Stimulated activated naive CD8-positive, alpha-beta T cell treated with anti-CD3 and anti-CD28 coated beads, Interleukin-15, Interleukin-2, amounts not matched to agents 100 ng/mL and 50 ng/mL, for 24 hours (primary cell): Measurements from ENCODE around the gene KIF13A.

Experiments
- H3K27ac Mint-ChIP-seq: one replicate; pipeline ENCODE4 v1.8.0; 2021; ENCODE audit warnings: mild to moderate bottlenecking, mixed read lengths
- H3K27me3 Mint-ChIP-seq: one replicate; pipeline ENCODE4 v1.8.0; 2021; ENCODE audit warnings: mixed read lengths
- H3K36me3 Mint-ChIP-seq: one replicate; pipeline ENCODE4 v1.8.0; 2021; ENCODE audit warnings: low read depth, mixed read lengths
- H3K4me1 Mint-ChIP-seq: one replicate; pipeline ENCODE4 v1.8.0; 2021; ENCODE audit warnings: low read depth, mixed read lengths
- H3K4me3 Mint-ChIP-seq: one replicate; pipeline ENCODE4 v1.8.0; 2021; ENCODE audit warnings: mild to moderate bottlenecking, mixed read lengths
- H3K9me3 Mint-ChIP-seq: one replicate; pipeline ENCODE4 v1.8.0; 2021; ENCODE audit warnings: mixed read lengths

KIF13A gene

DNA sequence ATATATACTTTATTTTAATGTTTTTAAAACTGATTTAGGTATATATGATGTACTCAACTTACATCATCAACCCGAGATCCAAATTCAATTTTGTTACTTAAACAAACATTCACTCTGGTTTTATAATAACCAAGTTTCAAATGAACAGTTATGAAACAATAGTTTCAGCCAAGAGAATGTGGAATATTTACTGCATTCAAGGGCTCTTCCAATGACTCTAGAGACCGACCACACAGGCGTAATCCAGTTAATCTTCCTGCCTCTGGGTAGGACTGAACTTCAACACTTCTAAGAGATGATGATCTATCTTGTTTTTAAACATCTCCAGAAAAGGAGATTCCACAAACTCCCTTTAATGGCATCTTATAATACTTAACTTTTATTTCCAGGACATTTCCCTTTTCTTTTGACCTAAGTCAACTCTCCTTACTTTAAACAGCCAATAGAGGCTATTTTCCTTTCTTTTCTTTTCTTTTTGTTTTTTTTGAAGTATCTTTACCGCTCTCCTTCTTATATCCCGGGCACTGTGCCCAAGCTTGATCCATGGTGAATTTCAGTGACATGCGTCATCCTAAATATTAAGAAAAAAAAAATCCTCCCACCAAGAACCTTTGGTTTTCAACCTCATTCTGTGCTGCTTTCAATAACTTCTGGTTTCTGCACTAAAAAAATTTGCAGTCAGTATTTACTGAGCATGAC is 110.1 kb downstream of the KIF13A start:
- Mint-ChIP-seq H3K9me3 (no peaks in the 10 kb centered on the region), H3K4me1 (no peaks in the 10 kb centered on the region), H3K36me3 (no peaks in the 10 kb centered on the region), H3K27ac (no peak overlapping the region), H3K4me3 (no peak overlapping the region), H3K27me3 (peaks cover 26% of the 10 kb centered on the region)

DNA sequence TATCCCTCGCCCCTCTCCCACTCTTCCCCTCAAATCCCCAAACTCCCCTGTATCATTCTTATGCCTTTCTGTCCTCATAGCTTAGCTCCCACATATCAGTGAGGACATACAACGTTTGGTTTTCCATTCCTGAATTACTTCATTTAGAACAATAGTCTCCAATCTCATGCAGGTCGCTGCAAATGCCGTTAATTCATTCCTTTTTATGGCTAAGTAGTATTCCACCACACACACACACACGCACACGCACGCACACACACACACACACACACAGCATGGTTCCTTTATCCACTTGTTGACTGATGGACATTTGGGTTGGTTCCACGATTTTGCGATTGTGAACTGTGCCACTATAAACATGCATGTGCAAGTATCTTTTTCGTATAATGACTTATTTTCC is 112.7 kb downstream of the KIF13A start:
- no peaks in the 10 kb centered on the region for H3K9me3 Mint-ChIP-seq
- H3K27me3 Mint-ChIP-seq, result peaks cover 18% of the 10 kb centered on the region
- no peaks in the 10 kb centered on the region for H3K4me1 Mint-ChIP-seq
- H3K36me3 Mint-ChIP-seq, result no peaks in the 10 kb centered on the region
- no peak overlapping the region for H3K27ac Mint-ChIP-seq
- no peak overlapping the region for H3K4me3 Mint-ChIP-seq

DNA sequence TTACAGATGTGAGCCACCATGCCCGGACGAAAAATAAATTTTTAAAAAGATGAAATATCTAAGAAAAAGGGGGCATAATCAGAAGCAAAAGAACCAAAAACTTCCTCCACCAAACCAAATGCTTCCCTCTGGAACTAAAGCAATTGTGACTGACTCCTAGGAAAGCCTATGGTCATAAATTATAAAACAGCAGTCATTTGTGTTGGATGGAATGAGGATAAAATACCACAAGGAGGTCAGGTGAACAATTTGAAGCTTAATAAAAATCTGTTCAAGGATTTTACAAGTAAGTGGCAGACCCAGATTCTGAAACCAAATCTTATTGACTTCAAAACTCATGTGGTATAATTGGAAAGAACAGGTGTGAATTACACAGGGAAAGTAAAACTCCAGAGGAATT is 114.5 kb downstream of the KIF13A start:
- H3K4me3 Mint-ChIP-seq, result no peak overlapping the region
- H3K36me3 Mint-ChIP-seq, result no peaks in the 10 kb centered on the region
- no peak overlapping the region for H3K27ac Mint-ChIP-seq
- H3K4me1 Mint-ChIP-seq, result no peaks in the 10 kb centered on the region
- no peaks in the 10 kb centered on the region for H3K9me3 Mint-ChIP-seq
- peaks cover 9% of the 10 kb centered on the region for H3K27me3 Mint-ChIP-seq

DNA sequence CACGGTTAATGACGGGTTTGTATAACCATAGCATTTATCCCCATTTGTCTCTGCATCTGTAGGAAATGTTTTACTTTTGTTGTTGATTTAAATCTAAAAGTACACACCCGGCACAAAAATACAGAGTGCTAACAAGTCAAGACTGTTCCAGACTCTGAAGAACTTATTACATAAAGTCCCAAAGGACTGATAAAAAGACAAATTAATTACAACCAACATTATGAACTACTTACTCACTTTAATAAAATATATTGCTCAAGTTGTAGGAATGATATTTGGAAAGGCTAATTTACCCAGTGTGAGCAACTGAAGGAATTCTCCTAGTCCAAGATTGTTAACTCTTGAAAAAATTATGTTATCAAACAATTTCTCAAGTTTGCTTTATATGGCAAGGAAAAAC is 115.6 kb downstream of the KIF13A start:
- no peaks in the 10 kb centered on the region for H3K4me1 Mint-ChIP-seq
- H3K27me3 Mint-ChIP-seq, result peaks cover 12% of the 10 kb centered on the region
- H3K9me3 Mint-ChIP-seq, result no peaks in the 10 kb centered on the region
- H3K4me3 Mint-ChIP-seq, result no peak overlapping the region
- H3K27ac Mint-ChIP-seq, result no peak overlapping the region
- H3K36me3 Mint-ChIP-seq, result no peaks in the 10 kb centered on the region

DNA sequence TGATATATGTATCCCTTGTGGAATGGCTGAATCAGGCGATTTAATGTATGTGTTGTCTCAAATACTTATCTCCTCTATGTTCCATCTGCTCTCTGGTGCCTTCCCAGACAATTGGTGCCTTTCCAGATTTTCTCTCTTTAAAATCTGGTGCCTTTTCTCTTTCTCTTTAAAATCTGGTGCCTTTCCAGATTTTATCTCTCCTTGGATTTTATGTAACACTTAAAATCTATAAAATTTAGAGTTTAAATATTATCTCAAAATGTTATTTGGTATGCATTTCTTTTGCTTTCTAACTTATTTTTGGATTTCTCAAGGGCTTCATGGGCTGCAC is 116.3 kb downstream of the KIF13A start:
- Mint-ChIP-seq H3K27ac (no peak overlapping the region), H3K4me1 (no peaks in the 10 kb centered on the region), H3K36me3 (no peaks in the 10 kb centered on the region), H3K27me3 (peaks cover 15% of the 10 kb centered on the region), H3K9me3 (no peaks in the 10 kb centered on the region), H3K4me3 (no peak overlapping the region)

DNA sequence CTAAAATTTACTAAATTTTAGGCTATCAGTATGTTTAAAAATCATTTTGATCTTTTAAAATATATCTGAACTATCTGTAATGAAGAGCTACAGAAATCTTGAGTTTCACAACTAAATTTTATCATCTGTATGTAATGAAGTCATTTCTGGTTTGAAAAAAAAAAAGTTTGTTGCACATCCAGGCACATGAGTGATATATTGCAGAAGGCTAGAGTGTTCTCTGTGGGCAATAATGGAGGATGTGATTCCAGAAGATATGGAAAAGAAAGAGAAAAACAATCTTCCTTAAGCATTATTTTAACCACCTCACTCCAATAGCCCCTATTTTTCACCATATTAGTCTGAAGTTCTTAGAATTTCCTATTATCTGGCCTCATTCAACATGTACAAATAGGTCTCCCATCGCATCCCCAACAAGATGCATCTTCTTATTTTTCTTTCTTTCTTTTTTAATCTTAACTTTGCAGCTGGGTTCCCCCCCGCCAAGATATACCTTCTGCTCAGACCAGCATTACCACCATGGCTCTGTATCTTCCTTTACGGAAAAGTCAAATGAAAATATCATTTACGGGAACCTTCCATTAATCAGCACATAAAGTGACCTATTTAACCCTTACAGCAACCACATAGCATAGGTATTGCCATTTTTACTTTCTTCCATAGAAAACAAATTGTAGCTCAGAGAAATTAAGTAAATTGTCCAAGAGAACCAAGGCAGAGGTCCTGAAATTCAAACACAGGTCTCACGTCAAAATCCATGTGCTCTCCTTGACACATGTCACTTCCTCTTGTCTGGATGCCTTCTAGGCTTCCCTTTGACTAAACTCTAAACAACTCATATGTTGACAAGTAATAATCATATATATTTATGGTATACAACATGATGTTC is 116.9 kb downstream of the KIF13A start:
- Mint-ChIP-seq H3K36me3 (no peaks in the 10 kb centered on the region), H3K27ac (no peak overlapping the region), H3K4me1 (no peaks in the 10 kb centered on the region), H3K27me3 (peaks cover 18% of the 10 kb centered on the region), H3K9me3 (no peaks in the 10 kb centered on the region), H3K4me3 (no peak overlapping the region)

DNA sequence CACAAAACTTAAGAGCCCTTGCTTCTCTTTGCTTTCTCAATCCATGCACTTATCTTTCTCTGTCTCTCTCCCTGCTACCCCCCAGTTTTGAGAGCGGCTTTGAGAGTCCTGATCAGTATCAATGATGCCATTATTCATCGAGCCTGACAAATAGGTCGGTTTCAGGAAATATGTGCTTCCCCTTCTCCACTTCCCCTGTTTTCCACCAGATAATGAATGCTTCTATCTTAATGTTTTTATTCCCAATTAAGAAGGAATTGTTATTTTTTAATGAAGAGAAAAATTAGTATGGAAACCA is 117.7 kb downstream of the KIF13A start:
- no peak overlapping the region for H3K27ac Mint-ChIP-seq
- no peaks in the 10 kb centered on the region for H3K4me1 Mint-ChIP-seq
- no peak overlapping the region for H3K4me3 Mint-ChIP-seq
- H3K36me3 Mint-ChIP-seq, result no peaks in the 10 kb centered on the region
- peaks cover 18% of the 10 kb centered on the region for H3K27me3 Mint-ChIP-seq
- H3K9me3 Mint-ChIP-seq, result no peaks in the 10 kb centered on the region

DNA sequence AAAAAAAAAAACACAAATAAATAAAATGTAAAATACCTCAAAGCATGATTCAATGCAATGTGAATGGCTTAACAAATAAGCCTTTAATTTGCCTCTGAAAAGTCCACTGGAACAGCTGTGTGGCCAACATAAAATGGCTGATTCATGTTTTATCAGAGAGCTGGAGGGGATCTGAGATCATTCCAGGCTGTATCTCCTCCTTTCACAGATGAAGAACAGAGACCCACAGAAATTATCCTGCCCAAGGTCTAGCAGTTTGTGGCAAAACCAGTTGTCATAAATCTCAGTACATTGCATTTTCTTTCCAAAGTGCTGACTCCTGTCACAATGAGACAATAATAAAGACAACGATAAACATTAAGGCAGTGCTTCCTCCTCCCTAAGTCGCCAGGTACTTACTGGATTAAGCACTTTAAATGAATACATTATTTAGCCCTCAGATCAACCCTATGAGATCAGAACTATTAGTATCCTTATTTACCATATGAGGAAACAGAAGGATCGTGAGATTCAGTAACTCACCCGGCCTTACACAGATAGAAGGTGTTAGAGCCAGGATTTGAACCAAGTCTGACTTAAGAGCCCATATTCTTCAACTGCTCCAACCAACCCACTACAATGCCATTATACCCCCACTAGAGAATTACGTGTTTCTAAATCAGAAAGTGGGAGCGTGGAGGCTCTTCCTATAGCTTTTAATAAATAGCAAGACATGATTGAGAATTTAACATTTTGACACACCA is 118.3 kb downstream of the KIF13A start:
- Mint-ChIP-seq H3K4me1 (no peaks in the 10 kb centered on the region), H3K27ac (no peak overlapping the region), H3K27me3 (peaks cover 18% of the 10 kb centered on the region), H3K9me3 (no peaks in the 10 kb centered on the region), H3K4me3 (no peak overlapping the region), H3K36me3 (no peaks in the 10 kb centered on the region)

DNA sequence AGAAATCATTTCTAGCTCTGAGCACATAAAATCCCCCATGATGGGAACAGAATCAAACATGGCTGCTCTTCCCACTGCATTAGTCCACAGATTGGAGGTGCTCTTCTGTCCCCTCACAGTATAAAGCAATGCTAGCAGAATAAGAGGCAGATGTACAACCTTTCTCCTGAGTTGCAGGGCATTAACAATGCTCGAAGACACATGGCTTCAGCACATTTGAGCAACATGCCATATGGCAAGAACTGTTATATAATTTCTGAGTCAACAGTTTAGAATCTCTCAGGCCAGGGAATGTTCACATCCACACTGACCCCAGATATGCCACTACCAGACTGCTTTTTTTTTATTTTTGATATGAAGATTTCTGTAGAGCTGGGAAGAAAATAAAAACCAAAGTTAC is 119.6 kb downstream of the KIF13A start:
- Mint-ChIP-seq H3K4me1 (no peaks in the 10 kb centered on the region), H3K27ac (no peak overlapping the region), H3K4me3 (no peak overlapping the region), H3K27me3 (peaks cover 19% of the 10 kb centered on the region), H3K36me3 (no peaks in the 10 kb centered on the region), H3K9me3 (no peaks in the 10 kb centered on the region)

DNA sequence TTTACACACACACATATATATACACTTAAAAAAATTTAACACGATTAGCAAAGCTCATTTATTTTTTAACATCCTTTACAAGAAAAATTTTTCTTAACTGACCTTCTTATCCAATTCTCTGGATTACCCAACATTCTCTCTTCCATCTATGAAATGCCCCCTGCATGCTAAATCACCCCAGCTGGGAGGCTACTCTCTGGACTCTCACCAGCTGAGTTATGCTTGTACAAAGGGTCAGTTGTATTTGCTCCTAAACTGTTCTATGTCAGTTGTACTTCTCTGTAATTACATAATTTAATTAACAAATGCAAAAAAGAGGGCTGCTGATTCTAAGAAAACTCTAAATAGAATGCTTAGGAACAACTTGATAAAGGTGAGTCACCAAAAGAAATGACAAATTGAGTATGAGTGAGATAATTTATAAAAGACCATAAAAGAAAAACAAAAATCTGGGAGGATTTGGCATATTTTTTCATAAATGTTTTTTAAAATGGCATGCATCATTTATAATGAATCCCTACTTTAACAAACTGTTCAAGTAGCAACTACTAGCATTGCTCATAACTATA is 120.5 kb downstream of the KIF13A start:
- Mint-ChIP-seq H3K36me3 (no peaks in the 10 kb centered on the region), H3K4me1 (no peaks in the 10 kb centered on the region), H3K9me3 (no peaks in the 10 kb centered on the region), H3K27ac (no peak overlapping the region), H3K27me3 (peaks cover 19% of the 10 kb centered on the region), H3K4me3 (no peak overlapping the region)

DNA sequence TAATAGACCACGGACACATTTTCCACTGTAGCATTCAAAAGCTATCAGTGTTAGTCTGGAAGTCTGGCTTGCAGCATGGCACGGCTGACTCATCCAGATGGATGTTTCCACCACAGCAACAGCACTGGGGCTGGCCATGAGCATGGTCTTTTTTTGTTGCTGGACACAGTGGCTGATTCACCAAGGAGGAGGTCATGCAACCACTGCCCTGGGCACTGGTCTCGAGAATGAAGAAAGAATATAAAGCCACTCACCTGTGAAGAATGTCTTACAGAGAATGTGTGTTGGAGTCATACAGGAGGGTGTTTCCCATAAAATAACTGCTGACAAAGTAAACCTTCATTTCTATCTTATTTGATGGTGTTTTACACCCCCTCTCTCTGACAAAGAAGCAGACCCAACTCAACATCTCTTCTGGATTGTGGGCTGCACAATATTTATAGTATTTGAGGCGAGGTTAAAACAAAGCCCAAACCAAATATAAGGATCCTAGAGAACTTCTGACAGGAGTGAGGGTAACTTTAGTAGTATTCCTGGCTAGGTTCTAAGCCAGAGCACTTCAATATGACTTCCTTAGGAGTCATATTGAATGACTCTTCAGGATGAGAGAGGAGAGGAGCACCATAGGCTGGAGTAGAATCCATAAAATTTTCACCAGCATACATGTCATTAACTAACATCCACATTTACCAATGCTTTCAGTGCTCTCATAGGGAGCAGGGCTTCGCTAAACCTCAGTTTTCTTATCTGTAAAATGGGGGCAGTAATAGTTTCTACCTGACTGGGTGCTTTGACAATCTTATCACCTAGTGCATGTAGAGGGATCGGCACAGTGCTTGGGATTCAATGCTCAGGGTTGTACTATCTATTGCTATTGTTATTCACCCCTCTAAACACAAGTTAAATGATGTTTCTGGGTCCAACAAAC is 121.4 kb downstream of the KIF13A start:
- Mint-ChIP-seq H3K4me3 (no peak overlapping the region), H3K9me3 (no peaks in the 10 kb centered on the region), H3K36me3 (no peaks in the 10 kb centered on the region), H3K27me3 (peaks cover 19% of the 10 kb centered on the region), H3K27ac (no peak overlapping the region), H3K4me1 (no peaks in the 10 kb centered on the region)

DNA sequence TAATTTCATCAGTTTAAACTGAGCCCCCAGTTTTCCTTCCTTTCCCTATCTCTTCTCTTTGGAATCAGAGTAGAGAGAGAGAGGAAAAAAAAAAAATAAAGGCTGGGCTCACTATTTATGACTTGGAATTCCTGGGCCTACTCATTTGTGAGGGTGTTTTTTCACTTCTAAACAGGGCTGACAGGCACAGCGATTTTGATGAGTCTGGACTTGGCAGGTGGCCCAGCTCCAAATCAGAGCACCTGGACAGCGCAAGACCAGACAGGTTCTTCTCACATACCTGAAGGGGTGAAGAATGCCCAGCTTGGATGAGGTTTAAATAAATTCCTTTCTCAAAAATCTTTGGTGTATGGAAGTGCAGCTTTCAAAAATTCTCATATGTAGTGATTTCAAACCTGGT is 122.2 kb downstream of the KIF13A start:
- no peaks in the 10 kb centered on the region for H3K36me3 Mint-ChIP-seq
- H3K9me3 Mint-ChIP-seq, result no peaks in the 10 kb centered on the region
- H3K27ac Mint-ChIP-seq, result no peak overlapping the region
- no peak overlapping the region for H3K4me3 Mint-ChIP-seq
- H3K4me1 Mint-ChIP-seq, result no peaks in the 10 kb centered on the region
- H3K27me3 Mint-ChIP-seq, result peaks cover 19% of the 10 kb centered on the region

DNA sequence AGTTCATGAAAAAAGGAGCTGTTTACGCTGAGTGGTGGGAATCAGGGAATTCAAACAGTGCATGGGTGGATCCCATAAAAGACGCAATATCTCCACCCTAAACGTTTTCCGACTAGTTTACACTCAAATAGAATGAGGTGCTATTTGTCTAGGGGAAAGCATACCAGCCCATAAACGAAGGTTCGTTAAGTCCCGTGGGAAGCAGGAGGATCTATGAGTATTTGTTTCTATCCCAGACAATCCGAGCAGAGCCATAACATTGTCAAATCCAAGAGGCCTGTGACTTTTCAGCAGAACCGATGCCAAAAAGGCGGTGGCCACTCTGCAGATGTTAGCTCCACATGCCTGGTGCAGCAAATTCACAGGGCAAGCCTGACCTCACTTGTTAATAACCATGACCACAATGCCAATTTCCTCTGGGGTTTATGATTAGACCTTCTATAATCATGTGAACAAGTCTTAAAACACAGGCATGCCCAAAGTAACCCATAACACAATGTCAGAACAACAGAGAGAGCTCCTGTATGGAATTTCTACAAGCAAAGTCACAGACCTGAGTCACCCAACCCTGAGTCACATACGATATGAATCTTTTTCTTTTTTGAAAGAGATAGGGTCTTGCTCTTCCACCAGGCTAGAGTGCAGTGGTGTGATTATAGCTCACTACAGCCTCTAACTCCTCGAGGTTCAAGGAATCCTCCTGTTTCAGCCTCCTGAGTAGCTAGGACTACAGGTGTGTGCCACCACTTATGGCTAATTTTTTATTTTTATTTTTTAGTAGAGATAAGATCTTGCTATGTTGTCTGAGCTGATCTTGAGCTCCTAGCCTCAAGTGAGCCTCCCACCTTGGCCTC is 123.3 kb downstream of the KIF13A start:
- H3K4me3 Mint-ChIP-seq, result no peak overlapping the region
- peaks cover 15% of the 10 kb centered on the region for H3K27me3 Mint-ChIP-seq
- no peaks in the 10 kb centered on the region for H3K9me3 Mint-ChIP-seq
- no peaks in the 10 kb centered on the region for H3K4me1 Mint-ChIP-seq
- no peak overlapping the region for H3K27ac Mint-ChIP-seq
- no peaks in the 10 kb centered on the region for H3K36me3 Mint-ChIP-seq

DNA sequence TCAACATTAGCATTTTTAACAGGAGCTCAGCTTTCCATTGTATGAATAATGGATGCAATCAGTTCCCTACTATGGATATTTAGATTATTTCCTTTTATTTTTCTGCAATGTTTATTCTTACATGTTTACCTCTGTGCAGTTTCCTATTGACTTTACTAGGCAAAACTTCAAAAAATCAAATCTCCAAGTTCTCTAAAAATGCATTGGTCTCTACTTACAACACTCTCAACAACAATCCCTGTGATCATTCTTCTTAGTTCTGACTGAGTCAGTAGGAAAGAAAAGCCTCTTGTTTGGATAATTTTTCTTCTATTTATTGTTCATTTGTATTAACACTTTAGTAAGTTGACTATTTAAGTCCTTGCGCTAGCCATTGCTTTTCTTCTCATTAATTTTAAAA is 126.1 kb downstream of the KIF13A start:
- no peaks in the 10 kb centered on the region for H3K4me1 Mint-ChIP-seq
- H3K4me3 Mint-ChIP-seq, result no peak overlapping the region
- no peaks in the 10 kb centered on the region for H3K36me3 Mint-ChIP-seq
- H3K27ac Mint-ChIP-seq, result no peak overlapping the region
- peaks cover 7% of the 10 kb centered on the region for H3K27me3 Mint-ChIP-seq
- H3K9me3 Mint-ChIP-seq, result no peaks in the 10 kb centered on the region
